HG03097 (cell line): ENCODE measurements around the gene ALS2.
"Not testable (repeated sequence)": the region's sequence is repeated elsewhere in the genome, so short reads cannot be mapped to it uniquely, and the experiment has no call there.

ENCODE experiments used
- ATAC-seq: cut with Tn5 transposase; IDR thresholded peaks from one replicate; pipeline ENCODE4 v1.9.1; 2021; ENCODE audit not compliant: unreplicated experiment, low FRiP score

ALS2 gene

DNA sequence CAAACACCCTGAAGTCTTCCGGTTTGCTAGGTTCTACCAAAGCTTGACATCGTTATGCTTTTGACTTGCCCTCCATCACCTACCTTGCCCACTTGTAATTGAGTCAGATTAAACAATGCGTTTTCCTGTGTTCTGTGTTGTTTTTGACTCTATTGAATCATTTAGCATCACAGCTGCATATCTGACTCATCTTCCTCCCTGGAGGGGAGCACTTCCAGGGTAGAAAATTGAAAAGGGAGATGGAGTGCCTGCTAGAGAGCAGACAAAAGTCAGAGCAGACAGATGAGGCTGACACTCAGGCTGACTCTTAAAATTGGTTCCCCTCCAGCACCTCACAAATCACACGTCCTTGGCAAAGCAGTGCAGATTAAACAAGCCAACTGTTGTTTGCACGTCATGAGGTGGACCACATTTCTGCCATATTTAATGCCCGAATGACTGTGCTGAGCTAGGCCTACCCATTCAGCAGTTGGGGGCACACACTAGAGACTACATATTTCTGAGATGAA lies 84.5 kb downstream of the ALS2 start:
- no peak for ATAC-seq

DNA sequence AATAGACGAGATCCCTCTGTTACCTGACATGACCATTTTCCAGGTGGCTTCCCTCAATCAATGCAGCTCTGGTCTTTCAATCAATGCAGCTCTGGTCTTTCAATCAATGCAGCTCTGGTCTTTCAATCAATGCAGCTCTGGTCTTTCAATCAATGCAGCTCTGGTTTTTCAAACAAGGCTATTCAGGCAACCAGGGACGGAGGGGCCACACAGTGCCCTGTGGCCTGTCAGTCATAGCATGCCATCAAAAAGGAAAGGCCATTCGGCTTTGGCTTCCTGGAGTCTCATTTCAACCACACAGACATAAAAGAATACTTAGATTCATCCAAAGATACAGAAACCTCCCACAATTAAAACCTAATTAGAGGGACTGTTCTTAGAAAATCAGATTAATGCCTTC lies 95.6 kb downstream of the ALS2 start:
- ATAC-seq: no peak

DNA sequence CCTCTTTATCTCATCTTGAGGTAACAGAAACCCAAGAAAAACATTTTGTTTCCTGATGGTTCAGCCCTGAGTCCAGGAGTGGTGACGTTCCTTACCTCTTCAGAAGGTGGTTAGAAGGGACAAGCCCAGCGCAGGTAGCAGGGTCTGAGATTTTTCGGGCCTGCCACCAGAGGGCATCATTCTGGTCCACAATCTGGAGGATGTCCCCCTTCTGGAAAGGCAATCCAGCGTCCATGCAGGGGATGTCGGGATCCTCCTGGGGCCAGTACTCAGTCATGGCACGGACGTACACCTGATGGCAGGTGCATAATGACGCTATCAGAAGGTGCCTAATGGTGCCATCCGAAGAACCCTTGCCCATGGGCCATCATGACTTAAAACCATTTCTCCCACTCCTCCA lies 100.0 kb downstream of the ALS2 start:
- ATAC-seq: no peak

DNA sequence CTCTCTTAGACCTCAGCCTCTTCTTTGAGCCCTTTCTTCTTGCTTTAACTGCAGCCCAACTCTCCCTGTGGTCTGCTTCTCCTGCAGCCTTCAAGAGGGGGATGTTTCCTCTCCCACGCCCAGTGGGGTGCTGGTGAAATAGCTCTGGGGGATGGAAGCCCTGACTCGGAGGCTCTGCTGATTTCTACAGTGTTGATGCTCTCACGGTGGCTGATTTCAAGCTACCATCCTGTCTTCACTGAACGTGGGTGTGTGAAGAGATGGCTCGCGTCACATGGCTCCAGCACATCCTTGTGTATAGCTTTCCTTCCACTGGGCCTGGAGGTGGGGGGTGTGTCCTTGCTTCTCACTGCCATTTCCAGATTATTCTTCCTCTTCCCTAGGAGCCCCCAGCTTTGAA lies 102.3 kb downstream of the ALS2 start:
- no peak for ATAC-seq

DNA sequence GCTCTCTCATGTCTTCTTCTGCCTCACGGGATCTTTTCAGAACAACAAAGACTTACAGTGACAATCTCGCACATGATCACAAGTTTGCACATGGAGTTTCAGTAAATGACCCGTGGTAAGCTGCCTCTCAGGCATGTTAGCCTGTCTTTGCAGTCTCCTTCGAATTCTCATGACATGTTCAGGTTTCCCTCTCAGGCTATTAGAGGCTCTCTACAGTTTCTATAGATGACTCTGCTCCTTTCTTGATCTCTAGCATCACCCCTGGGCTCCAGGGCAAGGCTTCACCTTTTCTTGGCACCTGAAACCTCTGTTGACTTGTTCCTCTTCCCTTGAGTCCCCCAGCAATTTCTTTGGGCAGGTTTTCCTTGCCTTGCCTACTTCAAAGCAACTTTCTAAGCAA lies 105.3 kb downstream of the ALS2 start:
- no peak for ATAC-seq

DNA sequence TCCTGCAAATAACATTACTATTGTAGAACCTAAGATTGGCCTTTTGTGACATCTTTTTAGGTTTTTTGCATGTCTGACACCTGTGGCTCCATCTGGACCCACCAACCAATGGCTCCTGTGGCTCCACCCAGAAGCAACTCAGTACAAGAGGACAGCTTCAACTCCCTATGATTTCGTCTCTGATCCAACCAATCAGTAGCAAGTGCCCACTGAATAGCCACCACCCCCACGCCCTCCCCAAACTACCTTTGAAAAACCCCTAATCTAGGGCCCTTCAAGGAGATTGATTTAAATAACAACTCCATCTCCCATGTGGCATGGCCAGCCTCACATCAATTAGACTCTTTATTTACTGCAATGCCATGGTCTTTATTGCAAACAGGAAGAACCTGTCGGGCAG lies 105.9 kb downstream of the ALS2 start:
- no peak for ATAC-seq

DNA sequence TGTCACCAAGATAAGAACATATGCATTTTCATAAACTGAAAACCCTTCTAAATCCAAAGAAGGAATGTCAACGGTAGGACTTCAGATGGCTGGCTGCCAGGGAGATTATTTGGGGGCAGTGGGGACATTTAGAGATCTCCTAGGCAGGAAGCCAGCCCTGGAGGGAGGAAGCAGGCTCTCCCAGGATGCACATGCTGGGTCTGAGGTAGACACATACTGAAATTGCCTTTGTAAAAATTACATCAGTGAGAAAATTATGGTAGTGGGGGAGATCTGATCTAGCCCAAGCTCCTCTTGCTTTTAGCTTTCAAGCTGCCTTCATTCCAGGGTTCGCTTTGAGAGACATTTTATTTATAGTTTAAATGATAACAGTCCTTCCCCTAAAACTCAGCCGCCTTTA lies 106.4 kb downstream of the ALS2 start:
- no peak for ATAC-seq

DNA sequence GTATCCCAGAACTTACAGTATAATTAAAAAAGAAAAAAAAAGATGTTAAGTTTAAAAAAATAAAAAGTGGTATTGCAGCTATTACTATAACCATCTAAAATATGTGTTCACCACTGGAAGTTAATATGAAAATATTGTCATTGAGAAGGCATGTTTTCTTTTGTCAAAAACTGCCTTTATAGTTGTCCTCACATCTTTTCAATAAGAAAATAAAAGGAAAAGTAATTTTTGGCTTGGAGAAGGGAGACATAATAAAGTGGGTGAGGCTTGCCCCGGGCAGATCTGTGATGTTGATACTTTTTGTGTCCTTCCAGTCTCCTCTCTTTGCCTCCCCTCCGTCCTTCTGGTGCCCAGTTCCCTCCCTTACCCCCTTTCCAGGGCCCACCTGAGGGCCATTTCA lies 107.2 kb downstream of the ALS2 start:
- ATAC-seq: no peak

DNA sequence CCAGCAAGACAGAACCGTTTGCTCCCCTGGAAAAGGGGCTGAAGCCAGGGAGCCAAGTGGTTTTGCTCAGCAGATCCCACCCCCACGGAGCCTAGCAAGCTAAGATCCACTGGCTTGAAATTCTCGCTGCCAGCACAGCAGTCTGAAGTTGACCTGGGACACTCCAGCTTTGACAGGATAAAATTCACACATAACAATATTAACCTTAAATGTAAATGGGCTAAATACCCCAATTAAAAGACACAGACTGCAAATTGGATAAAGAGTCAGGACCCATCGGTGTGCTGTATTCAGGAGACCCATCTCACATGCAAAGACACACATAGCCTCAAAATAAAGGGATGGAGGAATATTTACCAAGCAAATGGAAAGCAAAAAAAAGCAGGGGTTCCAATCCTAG lies 109.5 kb downstream of the ALS2 start:
- ATAC-seq: not testable (repeated sequence)

DNA sequence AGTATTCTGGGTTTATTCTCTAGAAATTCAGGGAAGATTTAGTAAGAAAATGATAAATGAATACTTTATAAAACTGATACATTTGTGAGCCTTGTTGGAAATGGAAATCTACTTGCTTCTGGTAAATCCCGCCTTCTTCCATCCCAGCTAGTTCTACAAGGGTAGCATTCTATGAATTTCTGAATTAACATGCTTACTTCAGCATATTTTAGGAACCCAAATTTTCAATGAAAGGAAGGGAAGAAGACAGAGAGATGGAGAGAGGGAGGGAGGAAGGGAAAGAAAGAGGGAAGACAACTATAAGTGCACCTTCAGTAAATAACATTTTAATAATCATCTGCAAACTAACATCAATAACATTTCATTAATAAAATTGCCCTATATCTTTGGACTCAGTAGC lies 110.9 kb downstream of the ALS2 start:
- no peak for ATAC-seq

DNA sequence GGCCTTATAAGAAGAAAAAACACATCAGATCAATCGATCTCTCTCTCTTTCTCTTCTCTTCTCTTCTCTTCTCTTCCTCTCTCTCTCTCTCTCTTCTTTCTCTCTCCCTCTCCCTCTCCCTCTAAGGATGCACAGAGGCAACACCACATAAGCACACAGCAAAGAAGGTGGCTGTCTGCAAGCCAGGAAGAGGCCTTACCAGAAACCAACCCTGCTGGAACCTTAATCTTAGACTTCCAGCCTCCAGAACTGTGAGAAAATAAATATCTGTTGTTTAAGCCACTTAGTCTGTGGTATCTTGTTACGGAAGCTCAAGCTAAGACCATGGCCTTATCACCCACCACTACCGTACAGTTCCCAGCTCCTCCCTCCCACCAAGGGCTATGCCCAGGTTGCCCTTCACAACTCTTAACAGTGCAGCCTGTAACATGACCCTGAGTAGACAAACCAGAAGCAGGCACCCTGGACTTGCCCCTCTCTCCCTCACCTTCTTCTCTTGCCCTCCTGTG lies 112.3 kb downstream of the ALS2 start:
- no peak for ATAC-seq

DNA sequence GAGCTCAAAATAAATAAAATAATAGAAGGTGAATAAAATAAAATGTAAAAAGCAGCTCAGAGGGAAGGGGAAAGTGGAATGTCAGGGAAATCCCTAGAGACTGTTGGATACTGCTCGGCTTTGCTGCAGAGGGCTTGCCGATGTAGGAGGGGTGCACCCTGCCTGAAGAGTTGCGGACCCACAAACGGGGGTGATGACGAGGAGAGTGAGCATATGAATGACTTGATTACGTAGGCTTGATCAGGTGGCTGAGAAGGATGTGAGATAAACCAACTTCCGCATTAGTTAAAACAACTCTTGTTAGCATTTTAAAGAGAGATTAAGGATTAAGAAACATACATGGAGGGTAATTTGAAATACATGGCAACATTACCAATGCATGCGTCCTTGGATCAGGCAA lies 116.4 kb downstream of the ALS2 start:
- ATAC-seq: no peak

DNA sequence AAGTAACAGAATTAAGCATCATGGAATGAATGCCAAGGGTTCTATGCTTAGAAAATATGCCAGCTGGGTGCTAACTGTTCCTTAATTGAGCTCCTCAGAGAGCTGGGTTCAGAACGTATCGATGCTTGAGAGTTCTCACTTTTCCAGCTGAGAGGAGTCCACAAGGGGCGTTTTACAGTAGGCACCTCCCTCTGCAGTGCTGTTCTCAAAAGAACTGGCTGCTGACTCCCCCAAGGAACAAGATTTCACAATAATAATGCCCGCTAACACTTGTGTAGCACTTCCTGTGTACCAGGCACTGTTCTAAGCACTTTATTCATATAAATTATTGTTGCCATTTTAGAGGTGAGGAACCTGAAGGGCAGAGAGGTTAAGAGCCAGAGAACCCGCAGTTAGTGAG lies 119.4 kb downstream of the ALS2 start:
- no peak for ATAC-seq

DNA sequence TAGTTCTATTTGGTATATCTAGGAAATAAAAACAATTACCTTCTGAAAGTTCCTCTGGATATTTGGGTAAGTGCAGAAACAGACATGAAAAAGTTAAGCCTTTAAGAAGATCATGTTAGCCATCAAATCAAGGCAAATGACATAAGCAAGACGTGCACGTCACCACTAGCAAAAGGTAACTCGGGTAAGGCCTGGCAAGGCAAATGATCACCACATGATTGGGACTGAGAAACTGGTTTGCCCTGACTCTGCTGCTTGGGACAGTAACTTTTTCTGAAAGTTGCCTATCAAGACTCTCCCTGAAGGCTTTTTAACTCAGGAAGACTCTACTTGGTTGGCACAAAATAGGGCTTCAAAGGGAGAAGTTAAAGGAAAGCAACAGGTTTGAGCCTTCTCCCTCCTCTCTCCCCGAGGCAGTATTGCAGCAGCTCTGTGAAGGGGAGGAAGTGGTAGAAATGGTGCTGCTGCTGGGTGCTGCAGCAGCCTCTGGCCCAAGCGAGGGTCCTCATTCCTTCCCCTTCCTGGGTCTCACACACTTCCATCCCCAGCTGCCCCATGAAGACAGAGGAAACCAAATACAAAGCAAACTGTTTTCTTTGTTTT lies 120.3 kb downstream of the ALS2 start:
- ATAC-seq: no peak

DNA sequence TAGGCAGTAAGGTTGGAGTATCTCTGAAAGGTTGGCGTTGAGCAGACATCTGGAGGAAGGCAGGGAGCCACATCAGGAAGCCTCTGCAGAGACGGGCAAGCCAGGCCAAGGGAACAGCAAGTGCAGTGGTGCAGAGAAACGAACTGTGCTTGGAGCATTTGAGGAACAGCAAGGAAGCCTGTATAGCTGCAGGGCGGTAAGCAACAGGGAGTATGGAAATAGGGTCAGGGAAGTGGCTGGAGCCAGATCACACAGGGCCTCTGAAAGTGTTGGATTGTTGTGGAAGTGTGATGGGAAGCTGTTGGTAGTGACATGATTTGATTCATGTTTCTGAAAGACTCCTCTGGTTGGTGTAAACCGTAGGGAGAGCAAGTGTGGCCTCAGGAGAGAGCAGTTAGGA lies 124.0 kb downstream of the ALS2 start:
- ATAC-seq: no peak

DNA sequence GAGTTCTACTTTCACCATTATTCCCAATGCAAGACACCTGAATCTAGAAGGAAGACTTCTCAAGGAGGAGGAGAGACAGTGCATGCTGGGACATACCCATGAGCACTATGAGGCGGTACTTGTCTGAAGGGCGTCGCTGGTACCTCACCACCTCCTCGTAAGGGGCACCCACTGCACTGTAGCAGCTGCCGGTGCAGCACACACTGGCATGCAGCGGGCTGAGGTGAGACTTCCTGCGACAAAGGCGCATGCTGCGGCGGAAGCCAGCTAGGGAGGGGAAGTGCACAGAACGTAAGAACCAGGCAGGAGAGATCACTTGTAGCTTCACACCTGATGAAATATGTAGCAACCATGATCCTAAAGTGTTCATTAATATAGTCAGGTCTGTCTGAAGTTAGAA lies 124.6 kb downstream of the ALS2 start:
- no peak for ATAC-seq

DNA sequence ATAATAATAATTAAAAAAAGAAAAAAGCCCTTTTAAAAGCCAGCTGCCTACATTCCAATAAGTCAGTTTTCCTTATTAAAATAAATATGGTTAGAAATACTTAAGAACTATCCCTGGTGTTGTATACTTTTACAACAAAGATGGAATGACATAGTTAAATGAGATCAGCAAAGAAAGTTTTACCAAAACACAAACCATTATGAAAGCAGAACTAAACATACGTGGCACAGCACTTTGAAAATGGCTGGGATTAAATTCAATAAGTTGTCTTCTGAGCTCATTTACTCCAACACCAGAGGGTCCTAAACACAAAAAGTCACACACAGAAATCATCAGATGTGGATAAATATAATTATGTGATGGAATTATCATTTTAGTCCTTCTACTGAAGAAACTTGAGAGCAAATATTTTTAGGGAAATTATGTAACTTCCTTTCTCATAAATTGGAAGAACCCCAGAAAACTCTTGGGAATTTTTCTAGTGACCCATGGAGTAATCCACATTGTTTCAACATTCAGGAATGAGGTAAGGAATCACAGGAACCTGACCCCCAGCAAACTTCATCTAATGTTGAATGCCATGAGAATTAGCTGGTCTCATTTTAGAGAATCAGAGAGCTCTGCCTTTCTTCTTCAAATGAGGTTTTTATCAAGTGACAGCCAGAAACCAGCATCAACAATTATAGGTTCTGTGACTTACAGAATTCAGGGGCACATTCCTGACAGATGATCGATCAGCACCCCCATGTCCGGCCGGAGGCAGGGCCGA lies 125.9 kb downstream of the ALS2 start:
- ATAC-seq: no peak

DNA sequence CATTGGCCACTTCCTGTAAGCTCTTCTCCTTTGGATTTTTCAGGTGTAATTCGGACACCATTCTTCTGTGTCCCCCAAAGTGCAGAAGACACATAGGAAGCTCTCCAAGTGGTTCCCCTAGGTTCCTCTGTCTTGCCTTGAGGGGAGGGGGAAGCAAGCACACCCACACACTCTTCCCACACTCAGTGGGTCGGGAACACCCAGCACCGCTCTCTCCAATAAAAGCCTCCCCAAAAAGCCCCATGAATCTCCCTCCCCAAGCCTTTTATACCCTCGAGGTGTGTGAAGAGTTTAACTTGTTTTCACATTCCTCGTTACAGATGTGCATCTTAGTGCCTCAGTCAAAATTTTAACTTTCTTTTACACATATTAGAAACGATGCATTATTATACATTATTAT lies 127.5 kb downstream of the ALS2 start:
- no peak for ATAC-seq
